ENCODE results near the gene ARCN1.
A peak's percentile ranks its signal among the peaks of the same experiment; 100 is the strongest.
"Not testable (repeated sequence)": the region's sequence is repeated elsewhere in the genome, so short reads cannot be mapped to it uniquely, and the experiment has no call there.

ARCN1 gene

DNA sequence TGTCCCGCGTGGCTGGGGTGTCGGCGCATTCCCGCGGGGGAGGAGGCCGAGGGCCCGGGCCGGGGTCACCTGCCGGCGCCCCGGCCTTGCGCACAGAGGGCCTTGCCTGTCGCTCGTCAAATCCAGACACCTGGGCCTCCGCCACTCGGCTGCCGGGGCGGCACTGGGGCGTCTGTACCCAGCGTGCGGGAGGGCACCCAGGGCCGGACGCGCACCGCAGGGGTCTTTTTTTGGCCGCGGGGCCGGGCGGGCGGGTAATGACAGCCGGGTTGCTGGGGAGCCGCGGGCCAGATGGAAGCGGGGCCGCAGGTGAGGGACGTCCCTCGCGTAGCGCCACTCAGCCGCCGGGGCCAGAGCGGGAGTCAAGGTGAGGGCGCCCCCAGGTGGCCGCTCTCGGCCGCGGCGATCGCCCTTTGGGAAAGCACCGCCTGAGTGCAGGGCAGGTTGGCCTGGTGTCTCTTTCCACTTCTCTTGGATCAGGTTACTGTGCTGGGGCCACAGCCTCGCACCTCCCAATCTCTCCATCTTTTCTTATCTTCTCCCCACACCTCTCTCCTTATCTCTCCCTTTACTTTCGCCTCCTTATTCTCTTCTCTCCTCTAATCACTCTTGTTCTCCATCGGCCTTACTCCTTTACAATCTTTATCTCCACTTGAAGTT is 38.7 kb downstream of the ARCN1 start:
- TF ChIP-seq, protein P1, sequence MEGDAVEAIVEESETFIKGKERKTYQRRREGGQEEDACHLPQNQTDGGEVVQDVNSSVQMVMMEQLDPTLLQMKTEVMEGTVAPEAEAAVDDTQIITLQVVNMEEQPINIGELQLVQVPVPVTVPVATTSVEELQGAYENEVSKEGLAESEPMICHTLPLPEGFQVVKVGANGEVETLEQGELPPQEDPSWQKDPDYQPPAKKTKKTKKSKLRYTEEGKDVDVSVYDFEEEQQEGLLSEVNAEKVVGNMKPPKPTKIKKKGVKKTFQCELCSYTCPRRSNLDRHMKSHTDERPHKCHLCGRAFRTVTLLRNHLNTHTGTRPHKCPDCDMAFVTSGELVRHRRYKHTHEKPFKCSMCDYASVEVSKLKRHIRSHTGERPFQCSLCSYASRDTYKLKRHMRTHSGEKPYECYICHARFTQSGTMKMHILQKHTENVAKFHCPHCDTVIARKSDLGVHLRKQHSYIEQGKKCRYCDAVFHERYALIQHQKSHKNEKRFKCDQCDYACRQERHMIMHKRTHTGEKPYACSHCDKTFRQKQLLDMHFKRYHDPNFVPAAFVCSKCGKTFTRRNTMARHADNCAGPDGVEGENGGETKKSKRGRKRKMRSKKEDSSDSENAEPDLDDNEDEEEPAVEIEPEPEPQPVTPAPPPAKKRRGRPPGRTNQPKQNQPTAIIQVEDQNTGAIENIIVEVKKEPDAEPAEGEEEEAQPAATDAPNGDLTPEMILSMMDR (IDR thresholded peaks at IDR 0.05; ENCODE audit: low read depth, low read length), result peak; percentile 74
- H3K4me3 ChIP-seq (ENCODE audit: low read depth, low read length), result peak overlapping the region; percentile 90

DNA sequence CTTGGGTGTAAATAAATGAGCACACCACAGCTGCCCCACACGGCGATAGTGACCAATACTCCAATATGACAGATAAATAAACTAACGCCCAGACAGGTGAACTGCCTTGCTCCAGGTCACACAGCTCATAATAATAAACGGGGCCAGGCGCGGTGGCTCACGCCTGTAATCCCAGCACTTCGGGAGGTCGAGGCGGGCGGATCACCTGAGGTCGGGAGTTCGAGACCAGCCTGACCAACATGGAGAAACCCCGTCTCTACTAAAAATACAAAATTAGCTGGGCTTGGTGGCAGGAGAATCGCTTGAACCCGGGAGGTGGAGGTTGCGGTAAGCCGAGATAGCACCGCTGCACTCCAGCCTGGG is 39.2 kb downstream of the ARCN1 start:
- H3K4me3 ChIP-seq (ENCODE audit: low read depth, low read length), result not testable (repeated sequence)

DNA sequence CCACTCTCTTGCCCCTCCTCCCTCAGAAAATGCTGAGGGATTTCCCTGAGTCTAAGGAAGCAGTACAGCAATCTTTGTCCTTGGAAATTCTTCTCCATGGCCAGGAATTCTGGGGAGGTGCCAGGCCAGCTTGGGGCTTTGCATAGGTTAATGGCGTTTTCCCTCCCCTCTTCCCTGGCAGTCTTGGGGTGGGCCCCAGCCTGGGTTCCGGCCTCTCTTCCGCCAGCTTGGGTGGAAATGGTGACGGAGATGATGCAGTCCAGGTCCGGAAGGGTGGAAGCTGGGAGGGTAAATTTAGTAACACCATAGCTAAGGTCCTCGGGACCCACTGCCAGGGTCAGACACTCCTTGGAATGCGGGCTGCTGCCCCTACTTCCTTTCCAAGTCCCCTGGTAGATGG is 40.2 kb downstream of the ARCN1 start:
- H3K4me3 ChIP-seq (ENCODE audit: low read depth, low read length), result peak overlapping the region; percentile 27
- TF ChIP-seq, protein P1 (IDR thresholded peaks at IDR 0.05; ENCODE audit: low read depth, low read length), result no peak

DNA sequence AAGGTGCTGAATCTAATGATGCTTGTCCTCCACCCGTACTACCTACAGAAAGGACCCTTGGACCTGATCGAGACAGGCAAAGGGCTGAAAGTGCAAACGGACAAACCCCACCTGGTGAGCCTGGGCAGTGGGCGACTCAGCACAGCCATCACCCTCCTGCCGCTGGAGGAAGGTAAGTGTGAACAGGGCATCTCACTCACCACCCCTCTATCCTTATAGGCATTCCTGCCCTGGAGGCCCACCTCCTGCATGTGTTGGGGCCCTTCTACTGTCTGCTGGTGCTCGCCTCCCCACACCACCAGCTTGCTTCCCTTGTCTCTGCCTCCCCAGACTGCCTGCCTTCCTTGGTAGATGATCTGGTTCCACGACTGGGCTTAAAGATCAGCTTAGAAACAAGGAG is 42.3 kb downstream of the ARCN1 start:
- TF ChIP-seq, protein P1 (IDR thresholded peaks at IDR 0.05; ENCODE audit: low read depth, low read length), result no peak
- no peak overlapping the region for H3K4me3 ChIP-seq (ENCODE audit: low read depth, low read length)

DNA sequence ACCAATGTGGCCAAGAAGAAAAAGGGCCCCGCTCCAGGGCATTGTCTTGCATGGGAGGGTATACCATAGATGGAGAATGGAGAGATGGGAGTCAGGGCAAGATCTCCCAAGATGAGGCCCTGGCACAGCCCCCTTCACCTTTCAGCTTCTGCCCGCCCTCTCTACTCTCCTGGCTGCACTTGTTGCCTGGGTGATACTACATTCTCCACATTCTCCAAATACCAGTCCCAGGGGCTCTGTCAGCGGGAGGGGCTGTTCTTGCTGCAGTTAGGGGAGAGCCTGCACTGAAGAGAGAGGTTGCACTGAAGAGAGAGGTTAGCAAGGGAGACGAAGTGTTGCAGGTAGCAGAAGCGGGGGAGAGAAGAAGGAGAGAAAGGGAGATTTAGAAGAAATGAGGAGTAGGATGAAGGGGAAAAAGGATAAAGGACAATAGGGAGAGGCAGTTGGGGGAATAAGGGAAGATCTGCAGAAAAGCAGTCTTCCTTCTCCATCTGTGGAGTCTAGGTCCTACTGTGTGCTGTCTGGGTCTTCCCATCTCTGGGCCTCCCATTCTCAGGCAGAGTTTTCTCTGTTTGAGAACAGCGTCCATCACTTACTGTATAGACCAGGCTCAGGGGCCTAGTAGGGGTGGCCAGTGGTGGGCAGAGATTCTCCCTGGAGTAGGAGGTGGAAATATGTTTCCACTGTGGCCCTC is 43.2 kb downstream of the ARCN1 start:
- no peak overlapping the region for H3K4me3 ChIP-seq (ENCODE audit: low read depth, low read length)
- TF ChIP-seq, protein P1 (IDR thresholded peaks at IDR 0.05; ENCODE audit: low read depth, low read length), result no peak

DNA sequence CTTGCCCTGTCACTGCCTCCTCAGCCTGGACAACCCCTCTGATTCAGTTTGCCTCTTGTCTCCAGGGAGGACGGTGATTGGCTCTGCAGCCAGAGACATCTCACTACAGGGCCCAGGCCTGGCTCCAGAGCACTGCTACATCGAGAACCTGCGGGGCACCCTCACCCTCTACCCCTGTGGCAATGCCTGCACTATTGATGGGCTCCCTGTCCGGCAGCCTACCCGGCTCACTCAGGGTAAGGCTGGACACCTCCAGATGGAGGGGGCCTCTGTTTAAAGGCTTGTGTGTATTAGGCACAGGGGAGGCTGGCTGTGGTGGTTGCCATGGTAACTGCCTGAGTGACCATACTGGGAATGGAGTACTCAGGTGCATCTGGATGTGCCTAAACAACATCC is 43.8 kb downstream of the ARCN1 start:
- no peak overlapping the region for H3K4me3 ChIP-seq (ENCODE audit: low read depth, low read length)
- TF ChIP-seq, protein P1 (IDR thresholded peaks at IDR 0.05; ENCODE audit: low read depth, low read length), result no peak

DNA sequence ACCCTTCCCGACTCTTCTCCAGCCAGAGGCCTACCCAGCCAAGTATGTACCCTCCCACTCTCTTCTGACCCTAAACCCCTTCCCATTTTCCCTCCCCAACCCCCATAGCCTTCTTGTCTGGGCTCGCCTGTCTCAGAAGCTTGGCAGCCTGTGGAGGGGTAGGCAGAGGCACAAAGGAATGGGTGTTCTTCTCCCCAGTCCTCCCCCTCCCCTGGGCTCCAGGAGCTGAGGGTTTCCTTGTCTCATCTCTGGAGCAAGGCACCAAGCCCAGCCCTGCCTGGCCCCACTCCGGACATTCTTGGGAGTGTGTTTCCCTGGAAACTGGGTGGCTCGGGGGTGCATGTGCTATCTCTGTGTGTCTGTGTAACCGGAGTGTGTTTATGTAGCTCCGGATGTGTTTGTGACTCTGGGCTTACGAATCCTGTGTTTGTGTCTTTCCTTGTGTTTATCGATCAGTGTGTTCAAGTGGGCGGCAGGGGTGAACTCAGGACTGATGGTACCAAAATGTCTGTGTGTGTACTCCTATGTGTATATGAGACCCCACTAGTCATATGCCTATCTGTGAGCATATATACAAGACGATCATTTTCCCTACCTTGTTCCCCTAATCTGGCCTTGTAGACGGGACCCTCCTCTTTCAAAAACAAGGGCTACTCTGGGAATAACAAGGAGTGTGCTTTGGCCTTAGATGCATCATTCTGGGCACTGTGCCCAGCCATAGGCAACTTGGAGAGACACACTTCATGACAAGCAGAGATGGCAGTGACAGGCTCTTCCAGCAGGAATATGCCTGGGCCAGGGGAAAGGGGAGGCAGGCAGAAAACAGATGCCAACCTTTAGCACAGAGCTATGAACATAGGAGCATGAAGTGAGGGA is 46.1 kb downstream of the ARCN1 start:
- H3K4me3 ChIP-seq (ENCODE audit: low read depth, low read length), result peak overlapping the region; percentile 34
- TF ChIP-seq, protein P1 (IDR thresholded peaks at IDR 0.05; ENCODE audit: low read depth, low read length), result no peak

All from WI38 (cell line).